Breast epithelium (tissue), 4 donors: ENCODE data around the gene SAMSN1. TPM values are rescaled to one million over a fixed set of nuclear protein-coding genes. Genes with fewer than 3 reads are reported as not detected.

Experiments
- DNase-seq, 2 donors: peaks; one replicate each; pipeline ENCODE4 v3.0.0-alpha.2; 2019; ENCODE audit warnings: low spot score in 2 of 2
- H3K27ac ChIP-seq, 2 donors: fragments of 200-600 bp; sonication (generic) in 1 of 2; one replicate each; pipeline ENCODE4 v1.5.1; 2016 to 2019; ENCODE audit warnings: mild to moderate bottlenecking in 1 of 2
- H3K27me3 ChIP-seq, 2 donors: fragments of 200-600 bp; sonication (generic) in 1 of 2; one replicate each; pipeline versions ENCODE4 v1.5.1 to v1.6.0; 2017 to 2019; ENCODE audit warnings: control low read depth in 1 of 2, mild to moderate bottlenecking in 1 of 2
- H3K36me3 ChIP-seq: fragments of 200-600 bp; one replicate; pipeline ENCODE4 v1.5.1; 2019
- H3K4me1 ChIP-seq, 2 donors: fragments of 200-600 bp; sonication (generic); one replicate each; pipeline ENCODE4 v1.5.1; 2016 to 2019; ENCODE audit warnings: control low read depth in 1 of 2
- H3K4me3 ChIP-seq, 3 donors: fragments of 200-600 bp; sonication (generic); 1 replicate in 2 of 3; 2 replicates in 1 of 3; pipeline ENCODE4 v1.5.1; 2016 to 2019; ENCODE audit warnings: mild to moderate bottlenecking in 3 of 3, moderate library complexity in 2 of 3
- H3K9me3 ChIP-seq, 2 donors: fragments of 200-600 bp; sonication (generic) in 1 of 2; one replicate each; pipeline ENCODE4 v1.5.1; 2016 to 2019; ENCODE audit warnings: control low read depth in 1 of 2
- POLR2A ChIP-seq: fragments of 450-650 bp; IDR thresholded peaks from one replicate; pipeline ENCODE4 v1.6.1; 2016; ENCODE audit warnings: antibody characterized with exemption, mild to moderate bottlenecking, moderate library complexity
- POLR2AphosphoS5 ChIP-seq, 3 donors: sonication (generic); formaldehyde crosslinking; IDR thresholded peaks; one replicate each; pipeline ENCODE4 v1.6.1; 2017; ENCODE audit warnings: antibody characterized with exemption in 3 of 3
- intact Hi-C: fragments of 100-400 bp; cut with DNase I; formaldehyde crosslinking; loops from one replicate; pipeline ENCODE4 v1.15.1; 2023; ENCODE audit warnings: low total_unique reads
- total RNA-seq, 3 donors: library from RNA; depleted of rRNA; stranded (reverse); fragments of >200 nt; gene quantifications; one replicate each; pipeline ENCODE4 v1.1.0, GENCODE V29; 2016
- TF ChIP-seq, protein P1 (sequence below), 3 donors: fragments of 450-650 bp; IDR thresholded peaks; one replicate each; pipeline ENCODE4 v1.5.1; 2016 to 2017; ENCODE audit warnings: antibody characterized with exemption in 3 of 3, mild to moderate bottlenecking in 3 of 3, moderate library complexity in 3 of 3

SAMSN1 gene
- 10 to 100 TPM in 2 of 3 donors, 1 to 10 TPM in 1; 7.5 to 15.4 (median 11.4) TPM for total RNA-seq

DNA sequence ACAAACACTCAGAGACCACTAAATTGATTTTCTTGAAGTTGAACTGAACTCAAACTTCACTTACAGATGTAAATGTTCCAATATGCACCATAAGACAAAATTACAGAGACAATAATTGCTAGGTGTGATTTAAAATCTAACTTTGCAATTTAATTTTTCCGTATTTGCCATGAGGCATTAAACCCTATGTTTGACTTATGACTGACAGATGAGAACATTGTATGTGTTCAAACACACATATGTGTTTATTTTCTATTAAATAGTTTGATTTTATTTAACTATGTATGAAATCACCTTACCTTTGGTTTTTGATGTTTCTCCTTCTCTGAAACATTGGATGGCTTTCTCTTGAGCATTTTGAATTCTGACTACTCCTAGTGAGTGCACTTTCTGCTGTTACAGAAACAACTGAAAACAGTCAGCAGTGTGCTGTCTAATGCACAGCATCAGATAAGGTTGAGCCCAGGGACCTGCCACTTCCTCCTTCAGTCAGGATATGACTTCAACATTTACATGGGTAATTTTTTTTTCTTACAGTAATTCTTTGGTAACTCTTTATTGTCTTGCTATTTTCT, at the start of gene SAMSN1:
Gene SAMSN1, minus strand, starts transcription at position 410 of the 575 bp plus-strand sequence. Its CDS starts 54 bp downstream, at position 356.
- no peaks in the 10 kb centered on the region for H3K27me3 ChIP-seq
- peak within 1 kb of the TSS; percentile 6 to 21 (median 15) for H3K4me3 ChIP-seq
- no peak for TF ChIP-seq POLR2A
- TF ChIP-seq, protein P1, sequence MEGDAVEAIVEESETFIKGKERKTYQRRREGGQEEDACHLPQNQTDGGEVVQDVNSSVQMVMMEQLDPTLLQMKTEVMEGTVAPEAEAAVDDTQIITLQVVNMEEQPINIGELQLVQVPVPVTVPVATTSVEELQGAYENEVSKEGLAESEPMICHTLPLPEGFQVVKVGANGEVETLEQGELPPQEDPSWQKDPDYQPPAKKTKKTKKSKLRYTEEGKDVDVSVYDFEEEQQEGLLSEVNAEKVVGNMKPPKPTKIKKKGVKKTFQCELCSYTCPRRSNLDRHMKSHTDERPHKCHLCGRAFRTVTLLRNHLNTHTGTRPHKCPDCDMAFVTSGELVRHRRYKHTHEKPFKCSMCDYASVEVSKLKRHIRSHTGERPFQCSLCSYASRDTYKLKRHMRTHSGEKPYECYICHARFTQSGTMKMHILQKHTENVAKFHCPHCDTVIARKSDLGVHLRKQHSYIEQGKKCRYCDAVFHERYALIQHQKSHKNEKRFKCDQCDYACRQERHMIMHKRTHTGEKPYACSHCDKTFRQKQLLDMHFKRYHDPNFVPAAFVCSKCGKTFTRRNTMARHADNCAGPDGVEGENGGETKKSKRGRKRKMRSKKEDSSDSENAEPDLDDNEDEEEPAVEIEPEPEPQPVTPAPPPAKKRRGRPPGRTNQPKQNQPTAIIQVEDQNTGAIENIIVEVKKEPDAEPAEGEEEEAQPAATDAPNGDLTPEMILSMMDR (IDR thresholded peaks at IDR 0.05): no peak
- TF ChIP-seq POLR2AphosphoS5 (IDR thresholded peaks at IDR 0.05): no peak
- no peaks in the 10 kb centered on the region for H3K4me1 ChIP-seq
- peak in 1 of 2 donors; percentile 19 for DNase-seq
- no peaks in the 10 kb centered on the region for H3K9me3 ChIP-seq
- H3K36me3 ChIP-seq: no peaks in the 10 kb centered on the region
- H3K27ac ChIP-seq: peak within 1 kb of the TSS in 1 of 2 donors; percentile 12
- intact Hi-C loops: no loop called here

GRCh38 chr21:14595449-14595848, 49.3 kb upstream of the SAMSN1 start:
- Histone ChIP-seq H3K27ac (no peak overlapping the region), H3K27me3 (no peaks in the 10 kb centered on the region), H3K9me3 (peaks cover 0 to 5% of the 10 kb centered on the region in 2 donors), H3K4me3 (no peak overlapping the region), H3K4me1 (no peaks in the 10 kb centered on the region), H3K36me3 (no peaks in the 10 kb centered on the region)
- intact Hi-C loops: no loop called here
- TF ChIP-seq POLR2AphosphoS5 (IDR thresholded peaks at IDR 0.05) (no peak), POLR2A (no peak)
- TF ChIP-seq, protein P1 (IDR thresholded peaks at IDR 0.05): no peak
- no peak for DNase-seq

- DNase-seq: no peak
- H3K27me3 ChIP-seq: no peaks in the 10 kb centered on the region
- no peaks in the 10 kb centered on the region for H3K4me1 ChIP-seq
- H3K4me3 ChIP-seq: no peak overlapping the region
- H3K9me3 ChIP-seq: peaks cover 0 to 5% of the 10 kb centered on the region in 2 donors
- intact Hi-C loops: no loop called here
- TF ChIP-seq POLR2A (no peak), POLR2AphosphoS5 (IDR thresholded peaks at IDR 0.05) (no peak)
- TF ChIP-seq, protein P1 (IDR thresholded peaks at IDR 0.05): no peak
- H3K36me3 ChIP-seq: no peaks in the 10 kb centered on the region
- no peak overlapping the region for H3K27ac ChIP-seq
Observed at GRCh38 chr21:14594967-14595366, 48.9 kb upstream of the SAMSN1 start.

- Histone ChIP-seq H3K4me1 (no peaks in the 10 kb centered on the region), H3K36me3 (no peaks in the 10 kb centered on the region), H3K9me3 (peaks cover 0 to 5% of the 10 kb centered on the region in 2 donors), H3K27ac (no peak overlapping the region), H3K4me3 (no peak overlapping the region), H3K27me3 (no peaks in the 10 kb centered on the region)
- intact Hi-C loops: no loop called here
- no peak for TF ChIP-seq POLR2A
- no peak for TF ChIP-seq POLR2AphosphoS5 (IDR thresholded peaks at IDR 0.05)
- TF ChIP-seq, protein P1 (IDR thresholded peaks at IDR 0.05): no peak
- no peak for DNase-seq
Observed at GRCh38 chr21:14593230-14593629, 47.1 kb upstream of the SAMSN1 start.

- H3K9me3 ChIP-seq: peaks cover 0 to 5% of the 10 kb centered on the region in 2 donors
- H3K27me3 ChIP-seq: no peaks in the 10 kb centered on the region
- TF ChIP-seq POLR2A: no peak
- TF ChIP-seq, protein P1 (IDR thresholded peaks at IDR 0.05): no peak
- TF ChIP-seq POLR2AphosphoS5 (IDR thresholded peaks at IDR 0.05): no peak
- no peak for DNase-seq
- no peaks in the 10 kb centered on the region for H3K36me3 ChIP-seq
- intact Hi-C loops: no loop called here
- H3K4me3 ChIP-seq: no peak overlapping the region
- no peaks in the 10 kb centered on the region for H3K4me1 ChIP-seq
- H3K27ac ChIP-seq: no peak overlapping the region
Observed at GRCh38 chr21:14592296-14593000, 46.3 kb upstream of the SAMSN1 start.
